Neural cell (in vitro differentiated cells): ENCODE data around the gene AMPD2. TPM values are rescaled to one million over a fixed set of nuclear protein-coding genes. Genes with fewer than 3 reads are reported as not detected.

ENCODE experiments used
- H2AFZ ChIP-seq: fragments of 200-600, 300-800 bp; sonication (generic), shearing (Covaris generic); 2 replicates; pipeline ENCODE4 v1.6.0; 2014; ENCODE audit warnings: low read depth, mild to moderate bottlenecking, antibody characterized with exemption, low read length, moderate library complexity
- H3F3A ChIP-seq: fragments of 200-600 bp; shearing (Covaris generic); 2 replicates; pipeline ENCODE4 v1.6.1; 2016; ENCODE audit warnings: mild to moderate bottlenecking, moderate library complexity, mixed read lengths, antibody characterized with exemption, low read length; ENCODE audit not compliant: insufficient read depth, poor library complexity, severe bottlenecking
- H3K27ac ChIP-seq: fragments of 200-600, 300-800 bp; sonication (generic), shearing (Covaris generic); 2 replicates; pipeline ENCODE4 v1.5.1; 2014; ENCODE audit warnings: mild to moderate bottlenecking, low read length, moderate library complexity
- H3K27me3 ChIP-seq: fragments of 300-800, 200-600 bp; sonication (generic), shearing (Covaris generic); 2 replicates; pipeline ENCODE4 v1.6.0; 2014; ENCODE audit warnings: mild to moderate bottlenecking, low read depth, low read length, moderate library complexity; ENCODE audit not compliant: insufficient read depth
- H3K36me3 ChIP-seq: fragments of 300-800, 200-600 bp; sonication (generic), shearing (Covaris generic); 2 replicates; pipeline ENCODE4 v1.5.1; 2014; ENCODE audit warnings: mild to moderate bottlenecking, antibody characterized with exemption, low read length, moderate library complexity; ENCODE audit not compliant: insufficient read depth
- H3K4me2 ChIP-seq: fragments of 300-800, 200-600 bp; sonication (generic), shearing (Covaris generic); 2 replicates; pipeline ENCODE4 v1.6.0; 2014; ENCODE audit warnings: mild to moderate bottlenecking, low read length
- H3K4me3 ChIP-seq: fragments of 300-800, 200-600 bp; sonication (generic), shearing (Covaris generic); 2 replicates; pipeline ENCODE4 v1.5.1; 2014; ENCODE audit warnings: mild to moderate bottlenecking, low read length, moderate library complexity
- H3K79me2 ChIP-seq: fragments of 200-600 bp; shearing (Covaris generic); replicated peaks from 2 replicates; pipeline ENCODE4 v1.6.0; 2014; ENCODE audit warnings: mild to moderate bottlenecking, low read length, moderate library complexity; ENCODE audit not compliant: insufficient read depth
- H3K9ac ChIP-seq: fragments of 300-800, 200-600 bp; sonication (generic), shearing (Covaris generic); 2 replicates; pipeline ENCODE4 v1.6.1; 2016; ENCODE audit warnings: mild to moderate bottlenecking, low read length, mixed read lengths
- H3K9me2 ChIP-seq: fragments of 200-600 bp; shearing (Covaris generic); 2 replicates; pipeline ENCODE4 v1.6.1; 2016; ENCODE audit warnings: mild to moderate bottlenecking, low read length, mixed read lengths; ENCODE audit not compliant: insufficient read depth
- H3K9me3 ChIP-seq: fragments of 200-600, 300-800 bp; sonication (generic), shearing (Covaris generic); 2 replicates; pipeline ENCODE4 v1.6.1; 2016; ENCODE audit warnings: mild to moderate bottlenecking, mixed run types, low read length, moderate library complexity, mixed read lengths
- H4K20me1 ChIP-seq: fragments of 200-600 bp; shearing (Covaris generic); 2 replicates; pipeline ENCODE4 v1.6.1; 2016; ENCODE audit warnings: mild to moderate bottlenecking, mixed run types; ENCODE audit not compliant: insufficient read depth
- CTCF ChIP-seq: fragments of 450-650 bp; IDR thresholded peaks from 2 replicates; pipeline ENCODE4 v1.5.1; 2014; ENCODE audit warnings: antibody characterized with exemption, mild to moderate bottlenecking, moderate library complexity; ENCODE audit not compliant: poor library complexity, severe bottlenecking
- EP300 ChIP-seq: fragments of 450-650 bp; conservative IDR thresholded peaks from 2 replicates; pipeline ENCODE4 v1.6.1; 2014; ENCODE audit warnings: antibody characterized with exemption, mild to moderate bottlenecking, moderate library complexity; ENCODE audit not compliant: poor library complexity, severe bottlenecking
- EZH2 ChIP-seq: fragments of 200-600, 300-800 bp; shearing (Covaris generic), sonication (generic); IDR thresholded peaks from 2 replicates; pipeline ENCODE4 v1.6.1; 2014; ENCODE audit warnings: antibody characterized with exemption, low read length, borderline replicate concordance, mild to moderate bottlenecking; ENCODE audit not compliant: insufficient read depth, poor library complexity, severe bottlenecking
- MXI1 ChIP-seq: fragments of 450-650 bp; conservative IDR thresholded peaks from 2 replicates; pipeline ENCODE4 v1.6.1; 2014; ENCODE audit warnings: antibody characterized with exemption, mild to moderate bottlenecking; ENCODE audit not compliant: poor library complexity, severe bottlenecking
- POLR2AphosphoS5 ChIP-seq: IDR thresholded peaks from 2 replicates; pipeline ENCODE4 v1.6.1; 2012
- RAD21 ChIP-seq: fragments of 450-650 bp; conservative IDR thresholded peaks from 2 replicates; pipeline ENCODE4 v1.6.1; 2014; ENCODE audit warnings: antibody characterized with exemption, mild to moderate bottlenecking, moderate library complexity
- REST ChIP-seq: IDR thresholded peaks from 2 replicates; pipeline ENCODE4 v1.6.1; 2012; ENCODE audit warnings: borderline replicate concordance
- SMC3 ChIP-seq: fragments of 450-650 bp; conservative IDR thresholded peaks from 2 replicates; pipeline ENCODE4 v1.6.1; 2014; ENCODE audit warnings: antibody characterized with exemption, mild to moderate bottlenecking, moderate library complexity; ENCODE audit not compliant: poor library complexity
- TAF1 ChIP-seq: IDR thresholded peaks from 2 replicates; pipeline ENCODE4 v1.6.1; 2012; ENCODE audit warnings: low read depth
- polyA plus RNA-seq: library from polyadenylated mRNA; depleted of rRNA; stranded (reverse); fragments of >200 nt; gene quantifications from 2 replicates; pipeline ENCODE4 v1.2.3, GENCODE V29; 2014

AMPD2 gene
- polyA plus RNA-seq, 1 donor from 2014 or later, result 104 TPM

- Histone ChIP-seq H3K27ac (no peak overlapping the region), H3K4me3 (no peak overlapping the region), H4K20me1 (no peaks in the 10 kb centered on the region)
These were observed 39.0 kb downstream of the AMPD2 start for GRCh38 chr1:109658533-109659042.

GRCh38 chr1:109659145-109659544 lies 39.5 kb downstream of the AMPD2 start:
- Histone ChIP-seq H3K27ac (no peak overlapping the region), H3K36me3 (no peaks in the 10 kb centered on the region)

More at GRCh38 chr1:109658533-109659042, 39.0 kb downstream of the AMPD2 start:
- no peaks in the 10 kb centered on the region for H3K9me2 ChIP-seq
- H3K27me3 ChIP-seq, result no peaks in the 10 kb centered on the region
- H2AFZ ChIP-seq, result no peak overlapping the region
- H3K9ac ChIP-seq, result no peak overlapping the region
- H3K9me3 ChIP-seq, result no peaks in the 10 kb centered on the region
- no peak for TF ChIP-seq EZH2
- no peak for TF ChIP-seq REST
- TF ChIP-seq POLR2AphosphoS5, result no peak
- TF ChIP-seq TAF1, result no peak
- no peak for TF ChIP-seq CTCF
- no peak for TF ChIP-seq RAD21
- no peak for TF ChIP-seq SMC3
- TF ChIP-seq MXI1, result no peak
- TF ChIP-seq EP300, result no peak
- H3K4me2 ChIP-seq, result no peak overlapping the region
- no peaks in the 10 kb centered on the region for H3K79me2 ChIP-seq
- H3F3A ChIP-seq, result no peaks in the 10 kb centered on the region
- H3K36me3 ChIP-seq, result no peaks in the 10 kb centered on the region

More at GRCh38 chr1:109659145-109659544, 39.5 kb downstream of the AMPD2 start:
- no peaks in the 10 kb centered on the region for H3K27me3 ChIP-seq
- no peaks in the 10 kb centered on the region for H3K9me3 ChIP-seq
- H4K20me1 ChIP-seq, result no peaks in the 10 kb centered on the region
- H2AFZ ChIP-seq, result no peak overlapping the region
- no peak overlapping the region for H3K4me2 ChIP-seq
- H3K9ac ChIP-seq, result no peak overlapping the region
- H3F3A ChIP-seq, result no peaks in the 10 kb centered on the region
- H3K9me2 ChIP-seq, result no peaks in the 10 kb centered on the region
- H3K79me2 ChIP-seq, result no peaks in the 10 kb centered on the region
- H3K4me3 ChIP-seq, result no peak overlapping the region
- TF ChIP-seq TAF1 (no peak), RAD21 (no peak), REST (no peak)
